MM.1S (cell line): ENCODE data around the gene IRAK2.

Experiments
- DNase-seq: peaks from one replicate; pipeline ENCODE4 v3.0.0-alpha.2; 2015
- H2AFZ ChIP-seq: fragments of 300-600 bp; sonication (generic); 2 replicates; pipeline ENCODE4 v1.6.0; 2016; ENCODE audit warnings: antibody characterized with exemption, low read length
- H3F3A ChIP-seq: fragments of 300-600 bp; sonication (generic); 2 replicates; pipeline ENCODE4 v1.6.1; 2016; ENCODE audit warnings: mild to moderate bottlenecking, antibody characterized with exemption, low read length, moderate library complexity, mixed read lengths; ENCODE audit not compliant: insufficient read depth
- H3K27ac ChIP-seq: fragments of 300-600 bp; sonication (generic); 2 replicates; pipeline ENCODE4 v1.5.1; 2016; ENCODE audit warnings: mild to moderate bottlenecking, low read length
- H3K27me3 ChIP-seq: fragments of 300-600 bp; sonication (generic); replicated peaks from 2 replicates; pipeline ENCODE4 v1.6.0; 2016; ENCODE audit warnings: low read length; ENCODE audit not compliant: insufficient read depth
- H3K36me3 ChIP-seq: fragments of 300-600 bp; sonication (generic); replicated peaks from 2 replicates; pipeline ENCODE4 v1.6.1; 2016; ENCODE audit warnings: mild to moderate bottlenecking, low read length, mixed read lengths; ENCODE audit not compliant: insufficient read depth
- H3K4me1 ChIP-seq: fragments of 300-600 bp; sonication (generic); 2 replicates; pipeline ENCODE4 v1.6.1; 2016; ENCODE audit warnings: low read length, mixed read lengths
- H3K4me2 ChIP-seq: fragments of 300-600 bp; sonication (generic); 2 replicates; pipeline ENCODE4 v1.6.0; 2016; ENCODE audit warnings: low read depth, low read length
- H3K4me3 ChIP-seq: fragments of 300-600 bp; sonication (generic); 2 replicates; pipeline ENCODE4 v1.5.1; 2016; ENCODE audit warnings: low read length, mixed read lengths
- H3K79me2 ChIP-seq: fragments of 300-600 bp; sonication (generic); 2 replicates; pipeline ENCODE4 v1.6.1; 2016; ENCODE audit warnings: mixed run types, low read length, mixed read lengths
- H3K9ac ChIP-seq: fragments of 300-600 bp; sonication (generic); 2 replicates; pipeline ENCODE4 v1.6.1; 2016; ENCODE audit warnings: low read length, mixed read lengths
- H3K9me2 ChIP-seq: fragments of 300-600 bp; sonication (generic); replicated peaks from 2 replicates; pipeline ENCODE4 v1.6.1; 2016; ENCODE audit warnings: mild to moderate bottlenecking, low read length, mixed read lengths; ENCODE audit not compliant: insufficient read depth
- H3K9me3 ChIP-seq: fragments of 300-600 bp; sonication (generic); replicated peaks from 2 replicates; pipeline ENCODE4 v1.6.1; 2016; ENCODE audit warnings: mild to moderate bottlenecking, low read length, mixed read lengths; ENCODE audit not compliant: insufficient read depth
- H4K20me1 ChIP-seq: fragments of 300-600 bp; sonication (generic); 2 replicates; pipeline ENCODE4 v1.6.1; 2016; ENCODE audit warnings: mild to moderate bottlenecking, low read length, moderate library complexity, mixed read lengths; ENCODE audit not compliant: insufficient read depth
- EZH2 ChIP-seq: fragments of 300-600 bp; sonication (generic); optimal IDR thresholded peaks from 2 replicates; pipeline ENCODE3; 2017; ENCODE audit warnings: low read depth, mild to moderate bottlenecking, antibody characterized with exemption, low read length, mixed read lengths
- EZH2phosphoT487 ChIP-seq: fragments of 300-600 bp; sonication (generic); IDR thresholded peaks from 2 replicates; pipeline ENCODE4 v1.6.1; 2018; ENCODE audit warnings: antibody characterized with exemption, low read length
- TF ChIP-seq, protein P1 (sequence below): fragments of 300-600 bp; sonication (generic); IDR thresholded peaks from 2 replicates; pipeline ENCODE4 v1.5.1; 2016; ENCODE audit warnings: antibody characterized with exemption, low read length, mixed read lengths

The IRAK2 gene

DNA sequence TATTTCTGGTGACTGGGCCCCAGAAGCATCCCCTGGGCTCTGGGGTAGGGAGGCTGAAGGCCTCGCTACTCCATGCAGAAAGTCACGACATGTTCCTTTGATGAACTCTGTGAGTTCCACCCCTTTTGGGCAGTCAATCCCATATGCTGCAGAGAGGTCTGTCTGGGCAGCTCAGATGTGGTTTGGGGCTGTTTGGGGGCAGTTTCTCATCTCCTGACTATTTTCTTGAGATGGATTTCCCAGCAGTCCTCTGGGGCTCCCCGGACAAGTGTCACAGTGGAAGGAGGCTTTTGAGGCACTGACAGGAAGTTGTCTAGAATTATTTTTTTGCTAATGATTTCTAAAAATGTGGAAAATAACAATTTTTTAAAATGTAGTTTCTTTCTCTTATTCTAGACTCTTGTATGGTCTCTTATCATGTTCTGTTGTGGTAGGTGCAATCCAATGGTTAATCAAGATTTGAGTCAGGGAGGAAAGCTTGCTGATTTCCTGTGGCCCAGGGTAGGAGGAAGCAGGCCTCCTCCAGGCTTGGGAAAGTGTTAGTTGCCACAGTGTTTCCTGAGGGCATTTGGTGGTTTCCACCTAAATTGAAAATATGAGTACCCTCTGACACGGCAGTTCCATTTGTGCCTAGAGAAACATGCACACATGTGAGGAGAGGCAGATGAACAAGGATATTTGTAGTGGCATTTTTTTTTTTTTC lies 63.7 kb downstream of the IRAK2 start:
- H3K9me2 ChIP-seq: no peaks in the 10 kb centered on the region
- H3K9ac ChIP-seq: no peak overlapping the region
- no peaks in the 10 kb centered on the region for H3K79me2 ChIP-seq
- no peak overlapping the region for H3K4me2 ChIP-seq
- H3K4me1 ChIP-seq: peaks cover 14% of the 10 kb centered on the region
- no peak overlapping the region for H2AFZ ChIP-seq
- H3K27me3 ChIP-seq: no peaks in the 10 kb centered on the region
- H3K4me3 ChIP-seq: no peak overlapping the region
- no peak overlapping the region for H3K27ac ChIP-seq
- H3F3A ChIP-seq: peaks cover 13% of the 10 kb centered on the region
- H4K20me1 ChIP-seq: no peaks in the 10 kb centered on the region
- TF ChIP-seq, protein P1, sequence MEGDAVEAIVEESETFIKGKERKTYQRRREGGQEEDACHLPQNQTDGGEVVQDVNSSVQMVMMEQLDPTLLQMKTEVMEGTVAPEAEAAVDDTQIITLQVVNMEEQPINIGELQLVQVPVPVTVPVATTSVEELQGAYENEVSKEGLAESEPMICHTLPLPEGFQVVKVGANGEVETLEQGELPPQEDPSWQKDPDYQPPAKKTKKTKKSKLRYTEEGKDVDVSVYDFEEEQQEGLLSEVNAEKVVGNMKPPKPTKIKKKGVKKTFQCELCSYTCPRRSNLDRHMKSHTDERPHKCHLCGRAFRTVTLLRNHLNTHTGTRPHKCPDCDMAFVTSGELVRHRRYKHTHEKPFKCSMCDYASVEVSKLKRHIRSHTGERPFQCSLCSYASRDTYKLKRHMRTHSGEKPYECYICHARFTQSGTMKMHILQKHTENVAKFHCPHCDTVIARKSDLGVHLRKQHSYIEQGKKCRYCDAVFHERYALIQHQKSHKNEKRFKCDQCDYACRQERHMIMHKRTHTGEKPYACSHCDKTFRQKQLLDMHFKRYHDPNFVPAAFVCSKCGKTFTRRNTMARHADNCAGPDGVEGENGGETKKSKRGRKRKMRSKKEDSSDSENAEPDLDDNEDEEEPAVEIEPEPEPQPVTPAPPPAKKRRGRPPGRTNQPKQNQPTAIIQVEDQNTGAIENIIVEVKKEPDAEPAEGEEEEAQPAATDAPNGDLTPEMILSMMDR: no peak
- TF ChIP-seq EZH2 (no peak), EZH2phosphoT487 (no peak)
- H3K9me3 ChIP-seq: no peaks in the 10 kb centered on the region
- no peak for DNase-seq
- no peaks in the 10 kb centered on the region for H3K36me3 ChIP-seq

DNA sequence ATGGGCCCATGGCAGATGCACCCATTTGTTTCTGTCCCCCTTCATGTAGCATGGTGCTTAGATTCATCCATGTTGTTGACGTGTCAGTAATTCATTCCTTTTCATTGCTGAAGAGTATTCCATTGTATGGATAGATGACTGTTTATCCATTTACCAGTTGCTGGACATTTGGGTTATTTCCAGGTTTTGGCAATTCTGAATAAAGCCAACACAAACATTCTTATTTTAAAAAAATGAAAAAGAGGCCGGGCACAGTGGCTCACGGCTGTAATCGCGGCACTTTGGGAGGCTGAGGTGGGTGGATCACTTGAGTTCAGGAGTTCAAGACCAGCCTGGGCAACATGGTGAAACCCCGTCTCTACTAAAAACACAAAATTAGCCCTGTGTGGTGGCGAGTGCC lies 64.9 kb downstream of the IRAK2 start:
- Histone ChIP-seq H4K20me1 (no peaks in the 10 kb centered on the region), H3K4me3 (no peak overlapping the region), H3K27ac (no peak overlapping the region), H3F3A (peaks cover 3% of the 10 kb centered on the region; the same call in 1 of the 2 replicates), H3K9me3 (no peaks in the 10 kb centered on the region), H3K9me2 (no peaks in the 10 kb centered on the region), H3K4me1 (peaks cover 8% of the 10 kb centered on the region), H3K27me3 (no peaks in the 10 kb centered on the region), H3K9ac (no peak overlapping the region), H2AFZ (no peak overlapping the region), H3K4me2 (no peak overlapping the region), H3K79me2 (no peaks in the 10 kb centered on the region), H3K36me3 (no peaks in the 10 kb centered on the region)
- TF ChIP-seq, protein P1: no peak
- no peak for TF ChIP-seq EZH2phosphoT487
- no peak for TF ChIP-seq EZH2
- no peak for DNase-seq

DNA sequence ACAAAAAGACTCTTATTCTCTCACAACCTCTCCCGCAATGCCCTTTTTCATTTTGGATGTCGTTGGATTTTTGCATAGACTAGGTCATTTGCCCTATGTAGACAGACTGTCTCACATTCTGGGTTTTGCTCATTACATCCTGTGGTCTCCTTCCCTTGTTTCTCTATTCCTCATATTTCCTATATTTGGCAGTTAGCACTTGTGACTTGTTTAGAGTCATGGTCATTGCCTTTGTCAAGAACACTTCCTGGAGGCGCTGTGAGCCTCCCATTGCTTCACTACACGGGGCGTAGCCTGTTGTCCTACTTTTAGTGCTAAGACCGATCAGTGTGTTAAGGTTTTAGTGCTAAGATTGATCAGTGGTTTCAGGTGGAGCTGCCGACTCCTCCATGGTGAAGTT lies 67.4 kb downstream of the IRAK2 start:
- Histone ChIP-seq H3F3A (no peaks in the 10 kb centered on the region), H3K27me3 (no peaks in the 10 kb centered on the region), H3K79me2 (no peaks in the 10 kb centered on the region), H4K20me1 (no peaks in the 10 kb centered on the region), H3K27ac (no peak overlapping the region), H3K9me2 (no peaks in the 10 kb centered on the region), H3K9me3 (no peaks in the 10 kb centered on the region), H3K4me2 (no peak overlapping the region), H3K4me1 (no peaks in the 10 kb centered on the region), H3K4me3 (no peak overlapping the region), H3K9ac (no peak overlapping the region), H3K36me3 (no peaks in the 10 kb centered on the region), H2AFZ (no peak overlapping the region)
- no peak for DNase-seq
- TF ChIP-seq, protein P1: no peak
- no peak for TF ChIP-seq EZH2phosphoT487
- TF ChIP-seq EZH2: no peak
